Endometrium (tissue), 2 donors: ENCODE data around the gene CDKAL1.
A peak's percentile ranks its signal among the peaks of the same experiment; 100 is the strongest.
"Not testable (repeated sequence)": the region's sequence is repeated elsewhere in the genome, so short reads cannot be mapped to it uniquely, and the experiment has no call there.

ENCODE experiments used
- FAIRE-seq: peaks from 2 replicates; lab custom pipeline; 2012; peaks lifted over from hg19 to GRCh38; lab: Jason Lieb, UNC
- donor health status: control.
- donor health status: control.

The CDKAL1 gene

GRCh38 chr6:20879121-20879520 lies 344.9 kb downstream of the CDKAL1 start:
- no peak for FAIRE-seq

GRCh38 chr6:20879526-20879925 lies 345.3 kb downstream of the CDKAL1 start:
- FAIRE-seq: no peak

GRCh38 chr6:20881365-20881764 lies 347.1 kb downstream of the CDKAL1 start:
- FAIRE-seq: no peak

GRCh38 chr6:20882014-20882413 lies 347.8 kb downstream of the CDKAL1 start:
- FAIRE-seq: no peak

- no peak for FAIRE-seq
These were observed 350.8 kb downstream of the CDKAL1 start for GRCh38 chr6:20885076-20885475.

GRCh38 chr6:20891161-20891560 lies 356.9 kb downstream of the CDKAL1 start:
- no peak for FAIRE-seq

- FAIRE-seq: no peak
These were observed 358.1 kb downstream of the CDKAL1 start for GRCh38 chr6:20892365-20892764.

- FAIRE-seq: no peak
These were observed 359.2 kb downstream of the CDKAL1 start for GRCh38 chr6:20893412-20893811.

GRCh38 chr6:20900389-20901160 lies 366.3 kb downstream of the CDKAL1 start:
- FAIRE-seq: no peak

- FAIRE-seq: no peak
These were observed 371.1 kb downstream of the CDKAL1 start for GRCh38 chr6:20905377-20905776.

- FAIRE-seq: no peak
These were observed 372.7 kb downstream of the CDKAL1 start for GRCh38 chr6:20906945-20907344.

GRCh38 chr6:20907486-20908071 lies 373.3 kb downstream of the CDKAL1 start:
- no peak for FAIRE-seq

GRCh38 chr6:20909621-20910020 lies 375.4 kb downstream of the CDKAL1 start:
- no peak for FAIRE-seq

GRCh38 chr6:20911712-20912111 lies 377.5 kb downstream of the CDKAL1 start:
- peak; percentile 98 for FAIRE-seq

- FAIRE-seq: no peak
These were observed 380.9 kb downstream of the CDKAL1 start for GRCh38 chr6:20915156-20915555.

- FAIRE-seq: no peak
These were observed 381.4 kb downstream of the CDKAL1 start for GRCh38 chr6:20915626-20916025.

- no peak for FAIRE-seq
These were observed 381.8 kb downstream of the CDKAL1 start for GRCh38 chr6:20916086-20916485.

- FAIRE-seq: no peak
These were observed 384.6 kb downstream of the CDKAL1 start for GRCh38 chr6:20918868-20919267.

GRCh38 chr6:20919677-20920385 lies 385.6 kb downstream of the CDKAL1 start:
- no peak for FAIRE-seq

- no peak for FAIRE-seq
These were observed 387.3 kb downstream of the CDKAL1 start for GRCh38 chr6:20921578-20921977.

GRCh38 chr6:20922743-20923142 lies 388.5 kb downstream of the CDKAL1 start:
- FAIRE-seq: no peak

GRCh38 chr6:20924094-20924493 lies 389.8 kb downstream of the CDKAL1 start:
- not testable (repeated sequence) for FAIRE-seq

GRCh38 chr6:20924911-20925543 lies 390.8 kb downstream of the CDKAL1 start:
- peak; percentile 85 for FAIRE-seq
